Anterior cingulate cortex (tissue), 58 donors: ENCODE data around the gene OR4E2.
"Not testable (repeated sequence)": the region's sequence is repeated elsewhere in the genome, so short reads cannot be mapped to it uniquely, and the experiment has no call there.

Experiments
- DNase-seq, 58 donors: peaks; one replicate each; lab custom pipeline; 2025; lab: John Stamatoyannopoulos, UW

Gene OR4E2

GRCh38 chr14:21686468-21686867, 32.8 kb downstream of the OR4E2 start:
- no peak for DNase-seq

GRCh38 chr14:21694425-21694824, 40.8 kb downstream of the OR4E2 start:
- DNase-seq: no peak

GRCh38 chr14:21697662-21698061, 44.0 kb downstream of the OR4E2 start:
- not testable (repeated sequence) for DNase-seq

- not testable (repeated sequence) for DNase-seq
Observed at GRCh38 chr14:21698538-21698937, 44.9 kb downstream of the OR4E2 start.

- DNase-seq: no peak
Observed at GRCh38 chr14:21699551-21699950, 45.9 kb downstream of the OR4E2 start.

GRCh38 chr14:21702316-21702715, 48.7 kb downstream of the OR4E2 start:
- DNase-seq: no peak

GRCh38 chr14:21703357-21704326, 50.0 kb downstream of the OR4E2 start:
- DNase-seq: no peak

GRCh38 chr14:21704338-21704737, 50.7 kb downstream of the OR4E2 start:
- DNase-seq: no peak

GRCh38 chr14:21711360-21711961, 57.8 kb downstream of the OR4E2 start:
- peak in 2 of 58 donors; percentile 0 to 3 for DNase-seq

- DNase-seq: no peak
Observed at GRCh38 chr14:21712036-21712435, 58.4 kb downstream of the OR4E2 start.

- no peak for DNase-seq
Observed at GRCh38 chr14:21714318-21714929, 60.8 kb downstream of the OR4E2 start.
